A673 (cell line): Measurements from ENCODE around the gene ETF1. TPM values are rescaled to one million over a fixed set of nuclear protein-coding genes. Genes with fewer than 3 reads are reported as not detected.

ENCODE experiments used
- BruUV-seq: library from RNA; stranded (reverse); fragments of 400-500 nt; replicated peaks from 2 replicates; lab custom pipeline; 2021; lab: Mats Ljungman, UMichigan
- CTCF ChIA-PET: fragments of 300-600 bp; sonication (Branson Sonifier 250); formaldehyde crosslinking; loops from one replicate; lab custom pipeline; 2022; ENCODE audit warnings: antibody characterized with exemption; lab: Charles Lee
- POLR2A ChIA-PET: fragments of 300-600 bp; sonication (Branson Sonifier 250); formaldehyde crosslinking; loops from one replicate; lab custom pipeline; 2022; ENCODE audit warnings: antibody characterized with exemption; ENCODE audit not compliant: low non-redundant PET; lab: Charles Lee
- DNase-seq: peaks from one replicate; pipeline ENCODE4 v3.0.0-alpha.2; 2015; ENCODE audit warnings: low spot score
- H3K27ac ChIP-seq: fragments of 200-600 bp; sonication (generic); 2 replicates; pipeline ENCODE4 v1.5.1; 2016; ENCODE audit warnings: mixed run types, low read depth, mild to moderate bottlenecking, mixed read lengths, antibody characterized with exemption, low read length; ENCODE audit not compliant: poor library complexity, severe bottlenecking
- H3K27me3 ChIP-seq: fragments of 200-600 bp; sonication (generic); replicated peaks from 2 replicates; pipeline ENCODE4 v1.6.1; 2017; ENCODE audit warnings: mixed run types, low read depth, mild to moderate bottlenecking, mixed read lengths, antibody characterized with exemption, low read length; ENCODE audit not compliant: insufficient read depth, poor library complexity
- H3K36me3 ChIP-seq: fragments of 200-600 bp; sonication (generic); 2 replicates; pipeline ENCODE4 v1.6.1; 2016; ENCODE audit warnings: mixed run types, mild to moderate bottlenecking, mixed read lengths, antibody characterized with exemption, low read length; ENCODE audit not compliant: insufficient read depth, poor library complexity, severe bottlenecking
- H3K4me1 ChIP-seq: fragments of 200-600 bp; sonication (generic); 2 replicates; pipeline ENCODE4 v1.6.1; 2017; ENCODE audit warnings: mixed run types, mild to moderate bottlenecking, mixed read lengths, antibody characterized with exemption, low read length; ENCODE audit not compliant: insufficient read depth, poor library complexity, severe bottlenecking
- H3K4me3 ChIP-seq: fragments of 200-600 bp; sonication (generic); 2 replicates; pipeline ENCODE4 v1.5.1; 2016; ENCODE audit warnings: low read depth, mixed run types, mild to moderate bottlenecking, mixed read lengths, low read length; ENCODE audit not compliant: poor library complexity, severe bottlenecking
- H3K9me3 ChIP-seq: fragments of 200-600 bp; sonication (generic); 2 replicates; pipeline ENCODE4 v1.6.1; 2016; ENCODE audit warnings: mixed run types, low read depth, mild to moderate bottlenecking, mixed read lengths, antibody characterized with exemption, low read length; ENCODE audit not compliant: poor library complexity, severe bottlenecking
- CTCF ChIP-seq: fragments of 300-800, 200-600 bp; sonication (generic); conservative IDR thresholded peaks from 2 replicates; pipeline ENCODE4 v1.5.1; 2017; ENCODE audit warnings: low read depth, mild to moderate bottlenecking, antibody characterized with exemption, low read length, moderate library complexity, mixed read lengths
- EZH2 ChIP-seq: fragments of 200-600 bp; sonication (generic); IDR thresholded peaks from 2 replicates; pipeline ENCODE4 v1.6.1; 2017; ENCODE audit warnings: borderline replicate concordance, low read depth, mild to moderate bottlenecking, mixed read lengths, antibody characterized with exemption, low read length; ENCODE audit not compliant: poor library complexity, severe bottlenecking
- intact Hi-C: fragments of 100-400 bp; cut with micrococcal nuclease; formaldehyde crosslinking; loops from one replicate; pipeline ENCODE4 v1.10.0; 2022; ENCODE audit not compliant: unreplicated experiment
- total RNA-seq: library from RNA; stranded (reverse); gene quantifications from 2 replicates; pipeline ENCODE4 v1.2.3, GENCODE V29; 2021

ETF1 gene
- total RNA-seq, 1 experiment from 2014 or later = 191 TPM

GRCh38 chr5:138575194-138576015 is 32.4 kb upstream of the ETF1 start, which contains the start of gene HSPA9:
HSPA9 (minus strand) TSS chr5:138575401; CDS start chr5:138575318, 83 bp downstream.
- intact Hi-C loops = loop anchor here (2.0 kb wide), 2 partner anchors 33 to 57 kb away; partner anchors contain the start of gene ETF1
- BruUV-seq = no TSS peak
- peak within 1 kb of the TSS; percentile 100 for H3K27ac ChIP-seq
- no peaks in the 10 kb centered on the region for H3K27me3 ChIP-seq
- peak; percentile 99 for DNase-seq
- H3K9me3 ChIP-seq = no peaks in the 10 kb centered on the region
- peaks cover 38% of the 10 kb centered on the region for H3K36me3 ChIP-seq
- H3K4me3 ChIP-seq = peak within 1 kb of the TSS; percentile 84
- POLR2A ChIA-PET = interaction anchor here (0.6 kb wide), 1 partner anchor 108 kb away, joined by 3 read pairs; no protein-coding TSS in a partner anchor
- H3K4me1 ChIP-seq = peaks cover 17% of the 10 kb centered on the region
- CTCF ChIA-PET = interaction anchor here (1.0 kb wide), 1 partner anchor 36 kb away, joined by 3 read pairs; no protein-coding TSS in a partner anchor
- TF ChIP-seq CTCF (no peak), EZH2 (no peak)

GRCh38 chr5:138574744-138575193 is 31.7 kb upstream of the ETF1 start:
- Histone ChIP-seq H3K4me3 (peak overlapping the region; percentile 84), H3K36me3 (peaks cover 45% of the 10 kb centered on the region), H3K27me3 (no peaks in the 10 kb centered on the region), H3K4me1 (peaks cover 17% of the 10 kb centered on the region), H3K27ac (peak overlapping the region; percentile 100), H3K9me3 (no peaks in the 10 kb centered on the region)
- TF ChIP-seq EZH2 (no peak), CTCF (no peak)
- DNase-seq = no peak
- BruUV-seq = no TSS peak
- ChIA-PET CTCF (no interaction called here), POLR2A (no interaction called here)
- intact Hi-C loops = loop anchor here (2.0 kb wide), 2 partner anchors 32 to 58 kb away; partner anchors contain the start of gene ETF1

GRCh38 chr5:138573949-138574670 is 31.1 kb upstream of the ETF1 start:
- peak overlapping the region; percentile 84 for H3K4me3 ChIP-seq
- intact Hi-C loops = loop anchor here (2.0 kb wide), 2 partner anchors 31 to 59 kb away; partner anchors contain the start of gene ETF1
- no peaks in the 10 kb centered on the region for H3K9me3 ChIP-seq
- peak overlapping the region; percentile 100 for H3K27ac ChIP-seq
- POLR2A ChIA-PET = interaction anchor here (0.6 kb wide), 1 partner anchor 187 kb away, joined by 5 read pairs; no protein-coding TSS in a partner anchor
- TF ChIP-seq CTCF = no peak
- TF ChIP-seq EZH2 = no peak
- H3K4me1 ChIP-seq = peaks cover 17% of the 10 kb centered on the region
- H3K27me3 ChIP-seq = no peaks in the 10 kb centered on the region
- BruUV-seq = no TSS peak
- H3K36me3 ChIP-seq = peaks cover 51% of the 10 kb centered on the region
- DNase-seq = no peak
- CTCF ChIA-PET = no interaction called here
